GM12865 (cell line): ENCODE data around the gene LTBP1.

Source experiments
- DNase-seq: peaks from one replicate; pipeline ENCODE4 v3.0.0; 2010; ENCODE audit warnings: low read depth
- H3K4me3 ChIP-seq: 2 replicates; pipeline ENCODE4 v1.5.1; 2011; ENCODE audit warnings: mild to moderate bottlenecking, low read depth, low read length, control low read depth
- CTCF ChIP-seq: IDR thresholded peaks from 2 replicates; pipeline ENCODE4 v1.5.1; 2011; ENCODE audit warnings: low read length, control low read depth, low read depth, inconsistent platforms; ENCODE audit not compliant: insufficient read depth; ENCODE audit errors: missing control alignments

LTBP1 gene

GRCh38 chr2:33262097-33262496 is 315.3 kb downstream of the LTBP1 start:
- no peak for DNase-seq
- no peak for TF ChIP-seq CTCF
- no peak overlapping the region for H3K4me3 ChIP-seq

- no peak overlapping the region for H3K4me3 ChIP-seq
- no peak for TF ChIP-seq CTCF
- no peak for DNase-seq
These were observed 318.0 kb downstream of the LTBP1 start for GRCh38 chr2:33264766-33265165.

GRCh38 chr2:33265584-33266338 is 319.0 kb downstream of the LTBP1 start:
- no peak for TF ChIP-seq CTCF
- H3K4me3 ChIP-seq = no peak overlapping the region
- DNase-seq = no peak

GRCh38 chr2:33266467-33266866 is 319.7 kb downstream of the LTBP1 start:
- no peak for DNase-seq
- H3K4me3 ChIP-seq = no peak overlapping the region
- TF ChIP-seq CTCF = no peak

- no peak for TF ChIP-seq CTCF
- no peak for DNase-seq
- no peak overlapping the region for H3K4me3 ChIP-seq
These were observed 320.3 kb downstream of the LTBP1 start for GRCh38 chr2:33267043-33267442.

GRCh38 chr2:33267756-33268155 is 321.0 kb downstream of the LTBP1 start:
- H3K4me3 ChIP-seq = no peak overlapping the region
- DNase-seq = no peak
- no peak for TF ChIP-seq CTCF

GRCh38 chr2:33268246-33268831 is 321.6 kb downstream of the LTBP1 start:
- TF ChIP-seq CTCF = no peak
- no peak for DNase-seq
- H3K4me3 ChIP-seq = no peak overlapping the region
